SH-SY5Y (cell line): ENCODE data around the gene DOCK8.

Source experiments
- GATA2 ChIP-seq: IDR thresholded peaks from 2 replicates; pipeline ENCODE4 v1.6.1; 2011; ENCODE audit warnings: mild to moderate bottlenecking, low read depth, low read length
- GATA3 ChIP-seq: IDR thresholded peaks from 2 replicates; pipeline ENCODE4 v1.6.1; 2011; ENCODE audit warnings: low read depth, mild to moderate bottlenecking, low read length, moderate library complexity

- TF ChIP-seq GATA2 (no peak), GATA3 (no peak)
Measured at GRCh38 chr9:328453-328852, 113.8 kb downstream of the DOCK8 start.
